ENCODE results near the gene CTCF. TPM values are rescaled to one million over a fixed set of nuclear protein-coding genes. Genes with fewer than 3 reads are reported as not detected.

The CTCF gene
- total and polyA plus RNA-seq, 10 of the 15 experiments (the other 5 are each of a cell fraction or from before 2014, with no cell fraction given), result 9.1 to 55.0 (median 41.8) TPM

- TF ChIP-seq, protein P1, sequence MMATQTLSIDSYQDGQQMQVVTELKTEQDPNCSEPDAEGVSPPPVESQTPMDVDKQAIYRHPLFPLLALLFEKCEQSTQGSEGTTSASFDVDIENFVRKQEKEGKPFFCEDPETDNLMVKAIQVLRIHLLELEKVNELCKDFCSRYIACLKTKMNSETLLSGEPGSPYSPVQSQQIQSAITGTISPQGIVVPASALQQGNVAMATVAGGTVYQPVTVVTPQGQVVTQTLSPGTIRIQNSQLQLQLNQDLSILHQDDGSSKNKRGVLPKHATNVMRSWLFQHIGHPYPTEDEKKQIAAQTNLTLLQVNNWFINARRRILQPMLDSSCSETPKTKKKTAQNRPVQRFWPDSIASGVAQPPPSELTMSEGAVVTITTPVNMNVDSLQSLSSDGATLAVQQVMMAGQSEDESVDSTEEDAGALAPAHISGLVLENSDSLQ (IDR thresholded peaks at IDR 0.05), result peak; percentile 60
- TF ChIP-seq NR2C2 (IDR thresholded peaks at IDR 0.05; ENCODE audit: borderline replicate concordance, control insufficient read depth, insufficient read length, low read depth) (no peak), MYB (IDR thresholded peaks at IDR 0.05; ENCODE audit: borderline replicate concordance, low read depth, low read length) (no peak), SIN3A (IDR thresholded peaks at IDR 0.05; ENCODE audit: low read depth, low read length) (no peak; the same call in 1 of the 2 replicates), BCL11A (IDR thresholded peaks at IDR 0.05; ENCODE audit: low read depth, low read length) (no peak), ZNF592 (IDR thresholded peaks at IDR 0.05) (no peak), PML (IDR thresholded peaks at IDR 0.05; ENCODE audit: low read length) (no peak), RB1 (IDR thresholded peaks at IDR 0.05; ENCODE audit: borderline replicate concordance) (0 out of 2 replicates have a peak, but pooled peaks have one; percentile 92), SREBF2 (IDR thresholded peaks at IDR 0.05; ENCODE audit: low read length) (no peak), EP300 (IDR thresholded peaks at IDR 0.05; ENCODE audit: borderline replicate concordance in 1 of 2, control insufficient read depth in 1 of 2, low read depth in 2 of 2, low read length in 2 of 2) (no peak), CHD4 (IDR thresholded peaks at IDR 0.05) (no peak), HCFC1 (IDR thresholded peaks at IDR 0.05; ENCODE audit: low read length) (0 out of 2 replicates have a peak, but pooled peaks have one; percentile 27), RAD51 (IDR thresholded peaks at IDR 0.05) (no peak; the same call in 1 of the 2 replicates), NFYB (IDR thresholded peaks at IDR 0.05; ENCODE audit: insufficient read depth, low read depth, low read length) (no peak), HDAC6 (IDR thresholded peaks at IDR 0.05; ENCODE audit: unreplicated experiment) (no peak), SUPT20H (IDR thresholded peaks at IDR 0.05; ENCODE audit: borderline replicate concordance, control insufficient read depth, low read depth, low read length) (no peak), NFYA (IDR thresholded peaks at IDR 0.05; ENCODE audit: borderline replicate concordance, low read depth, low read length) (no peak), ZNF622 (IDR thresholded peaks at IDR 0.05) (no peak)
- TF ChIP-seq, protein P2, sequence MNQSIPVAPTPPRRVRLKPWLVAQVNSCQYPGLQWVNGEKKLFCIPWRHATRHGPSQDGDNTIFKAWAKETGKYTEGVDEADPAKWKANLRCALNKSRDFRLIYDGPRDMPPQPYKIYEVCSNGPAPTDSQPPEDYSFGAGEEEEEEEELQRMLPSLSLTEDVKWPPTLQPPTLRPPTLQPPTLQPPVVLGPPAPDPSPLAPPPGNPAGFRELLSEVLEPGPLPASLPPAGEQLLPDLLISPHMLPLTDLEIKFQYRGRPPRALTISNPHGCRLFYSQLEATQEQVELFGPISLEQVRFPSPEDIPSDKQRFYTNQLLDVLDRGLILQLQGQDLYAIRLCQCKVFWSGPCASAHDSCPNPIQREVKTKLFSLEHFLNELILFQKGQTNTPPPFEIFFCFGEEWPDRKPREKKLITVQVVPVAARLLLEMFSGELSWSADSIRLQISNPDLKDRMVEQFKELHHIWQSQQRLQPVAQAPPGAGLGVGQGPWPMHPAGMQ (IDR thresholded peaks at IDR 0.05; ENCODE audit: borderline replicate concordance), result no peak
- TF ChIP-seq, protein P3, sequence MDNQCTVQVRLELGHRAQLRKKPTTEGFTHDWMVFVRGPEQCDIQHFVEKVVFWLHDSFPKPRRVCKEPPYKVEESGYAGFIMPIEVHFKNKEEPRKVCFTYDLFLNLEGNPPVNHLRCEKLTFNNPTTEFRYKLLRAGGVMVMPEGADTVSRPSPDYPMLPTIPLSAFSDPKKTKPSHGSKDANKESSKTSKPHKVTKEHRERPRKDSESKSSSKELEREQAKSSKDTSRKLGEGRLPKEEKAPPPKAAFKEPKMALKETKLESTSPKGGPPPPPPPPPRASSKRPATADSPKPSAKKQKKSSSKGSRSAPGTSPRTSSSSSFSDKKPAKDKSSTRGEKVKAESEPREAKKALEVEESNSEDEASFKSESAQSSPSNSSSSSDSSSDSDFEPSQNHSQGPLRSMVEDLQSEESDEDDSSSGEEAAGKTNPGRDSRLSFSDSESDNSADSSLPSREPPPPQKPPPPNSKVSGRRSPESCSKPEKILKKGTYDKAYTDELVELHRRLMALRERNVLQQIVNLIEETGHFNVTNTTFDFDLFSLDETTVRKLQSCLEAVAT (IDR thresholded peaks at IDR 0.05), result peak; percentile 68
- TF ChIP-seq, protein P4, sequence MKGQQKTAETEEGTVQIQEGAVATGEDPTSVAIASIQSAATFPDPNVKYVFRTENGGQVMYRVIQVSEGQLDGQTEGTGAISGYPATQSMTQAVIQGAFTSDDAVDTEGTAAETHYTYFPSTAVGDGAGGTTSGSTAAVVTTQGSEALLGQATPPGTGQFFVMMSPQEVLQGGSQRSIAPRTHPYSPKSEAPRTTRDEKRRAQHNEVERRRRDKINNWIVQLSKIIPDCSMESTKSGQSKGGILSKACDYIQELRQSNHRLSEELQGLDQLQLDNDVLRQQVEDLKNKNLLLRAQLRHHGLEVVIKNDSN (IDR thresholded peaks at IDR 0.05; ENCODE audit: borderline replicate concordance, extremely low read length, insufficient read depth, low read depth, low read length), result no peak
Measured at GRCh38 chr16:67521095-67521804, 41.1 kb upstream of the CTCF start (continued).
